Liver (tissue), 3 donors: ENCODE measurements around the gene EML6.
A peak's percentile ranks its signal among the peaks of the same experiment; 100 is the strongest.

Source experiments
- RAD21 ChIP-seq, 2 donors: IDR thresholded peaks; 2 replicates each; pipeline ENCODE4 v1.6.1; 2016; ENCODE audit warnings: antibody characterized with exemption in 2 of 2, mild to moderate bottlenecking in 2 of 2
- TAF1 ChIP-seq: conservative IDR thresholded peaks from 2 replicates; pipeline ENCODE4 v1.6.1; 2016; ENCODE audit warnings: antibody characterized with exemption, mild to moderate bottlenecking
- TF ChIP-seq, protein P1 (sequence below): fragments of 150-350 bp; IDR thresholded peaks from 2 replicates; pipeline ENCODE4 v1.5.1; 2017; ENCODE audit warnings: improper control_type of control experiment, low read depth, low read length; ENCODE audit not compliant: missing input control
- TF ChIP-seq, protein P2 (sequence below): IDR thresholded peaks from 2 replicates; pipeline ENCODE4 v1.6.1; 2016; ENCODE audit warnings: antibody characterized with exemption
- donor health status: healthy.
- donor health status: healthy.

DNA sequence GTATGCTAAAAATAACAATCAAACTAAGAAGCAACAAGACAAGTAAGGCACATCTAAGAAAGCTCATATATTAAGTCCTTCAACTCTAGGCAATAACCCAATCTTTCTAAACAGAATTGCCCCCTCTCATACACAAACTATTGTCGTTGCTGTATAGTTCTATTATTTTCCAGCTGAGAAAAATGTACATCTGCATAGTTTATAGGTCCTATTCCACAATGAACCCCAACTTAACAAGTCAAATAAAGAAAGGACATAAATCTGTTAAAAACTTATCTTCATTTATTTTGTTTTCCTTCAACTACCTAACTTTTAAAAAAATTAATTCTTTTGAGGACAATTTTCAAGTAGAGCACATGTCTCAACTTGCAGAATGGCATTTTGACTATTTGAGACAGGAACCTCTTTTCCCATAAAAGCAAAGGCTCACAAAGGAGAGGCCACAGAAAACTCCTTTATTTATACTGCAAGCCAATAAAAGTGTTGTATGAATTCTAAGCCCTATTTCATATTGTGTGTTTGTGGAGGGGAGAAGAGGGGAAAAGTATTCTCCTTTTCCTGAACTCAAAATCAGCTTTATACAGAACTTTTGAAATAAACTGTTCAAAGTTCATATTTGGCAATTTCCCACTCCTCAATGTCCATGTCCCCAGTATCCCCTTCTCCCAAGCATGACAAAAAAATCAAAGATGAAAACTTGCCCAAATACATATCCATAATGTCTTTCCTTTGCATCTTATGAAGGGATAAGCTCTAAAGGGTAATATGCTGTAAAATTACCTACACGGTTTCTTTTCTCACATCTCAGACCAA, 289.4 kb downstream of the EML6 start:
- TF ChIP-seq, protein P1, sequence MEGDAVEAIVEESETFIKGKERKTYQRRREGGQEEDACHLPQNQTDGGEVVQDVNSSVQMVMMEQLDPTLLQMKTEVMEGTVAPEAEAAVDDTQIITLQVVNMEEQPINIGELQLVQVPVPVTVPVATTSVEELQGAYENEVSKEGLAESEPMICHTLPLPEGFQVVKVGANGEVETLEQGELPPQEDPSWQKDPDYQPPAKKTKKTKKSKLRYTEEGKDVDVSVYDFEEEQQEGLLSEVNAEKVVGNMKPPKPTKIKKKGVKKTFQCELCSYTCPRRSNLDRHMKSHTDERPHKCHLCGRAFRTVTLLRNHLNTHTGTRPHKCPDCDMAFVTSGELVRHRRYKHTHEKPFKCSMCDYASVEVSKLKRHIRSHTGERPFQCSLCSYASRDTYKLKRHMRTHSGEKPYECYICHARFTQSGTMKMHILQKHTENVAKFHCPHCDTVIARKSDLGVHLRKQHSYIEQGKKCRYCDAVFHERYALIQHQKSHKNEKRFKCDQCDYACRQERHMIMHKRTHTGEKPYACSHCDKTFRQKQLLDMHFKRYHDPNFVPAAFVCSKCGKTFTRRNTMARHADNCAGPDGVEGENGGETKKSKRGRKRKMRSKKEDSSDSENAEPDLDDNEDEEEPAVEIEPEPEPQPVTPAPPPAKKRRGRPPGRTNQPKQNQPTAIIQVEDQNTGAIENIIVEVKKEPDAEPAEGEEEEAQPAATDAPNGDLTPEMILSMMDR, result no peak
- TF ChIP-seq, protein P2, sequence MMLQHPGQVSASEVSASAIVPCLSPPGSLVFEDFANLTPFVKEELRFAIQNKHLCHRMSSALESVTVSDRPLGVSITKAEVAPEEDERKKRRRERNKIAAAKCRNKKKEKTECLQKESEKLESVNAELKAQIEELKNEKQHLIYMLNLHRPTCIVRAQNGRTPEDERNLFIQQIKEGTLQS, result peak; percentile 21
- no peak for TF ChIP-seq TAF1
- peak in 1 of 2 donors; percentile 18 for TF ChIP-seq RAD21 (IDR thresholded peaks at IDR 0.05)
